Kidney (tissue), 14 donors: ENCODE measurements around the gene TGFBR3. TPM values are rescaled to one million over a fixed set of nuclear protein-coding genes. Genes with fewer than 3 reads are reported as not detected.

Source experiments
- DNase-seq, 5 donors: peaks; one replicate each; pipeline ENCODE4 v3.0.0-alpha.2; 2013 to 2020
- FAIRE-seq: peaks from 2 replicates; lab custom pipeline; 2012; peaks lifted over from hg19 to GRCh38; lab: Jason Lieb, UNC
- H3K27ac ChIP-seq, 2 donors: one replicate each; pipeline ENCODE4 v1.7.0; 2013; ENCODE audit warnings: low read depth in 2 of 2, low read length in 2 of 2, inconsistent platforms in 1 of 2
- H3K27me3 ChIP-seq: one replicate; pipeline ENCODE4 v1.7.1; 2013; ENCODE audit warnings: low read length, inconsistent platforms; ENCODE audit not compliant: control insufficient read depth, insufficient read depth
- H3K36me3 ChIP-seq, 3 donors: one replicate each; pipeline versions ENCODE4 v1.7.0 to v1.7.1; 2013; ENCODE audit warnings: low read length in 3 of 3, control low read depth in 1 of 3, inconsistent platforms in 1 of 3; ENCODE audit not compliant: insufficient read depth in 3 of 3, control insufficient read depth in 2 of 3
- H3K4me1 ChIP-seq, 3 donors: one replicate each; pipeline versions ENCODE4 v1.7.0 to v1.7.1; 2013; ENCODE audit warnings: low read length in 3 of 3, inconsistent platforms in 1 of 3, low read depth in 1 of 3; ENCODE audit not compliant: control insufficient read depth in 2 of 3, insufficient read depth in 2 of 3
- H3K4me3 ChIP-seq, 3 donors: one replicate each; pipeline versions ENCODE4 v1.7.0 to v1.8.1; 2013; ENCODE audit warnings: low read length in 3 of 3, control low read depth in 1 of 3, inconsistent platforms in 1 of 3
- H3K9ac ChIP-seq, 3 donors: one replicate each; pipeline versions ENCODE4 v1.7.0 to v1.7.1; 2013; ENCODE audit warnings: low read length in 3 of 3, control low read depth in 1 of 3, inconsistent platforms in 1 of 3
- H3K9me3 ChIP-seq, 3 donors: one replicate each; pipeline versions ENCODE4 v1.7.0 to v1.7.1; 2013; ENCODE audit warnings: low read length in 3 of 3, control low read depth in 1 of 3, inconsistent platforms in 1 of 3; ENCODE audit not compliant: control insufficient read depth in 2 of 3, insufficient read depth in 1 of 3
- CTCF ChIP-seq: IDR thresholded peaks from 3 replicates; pipeline ENCODE4 v1.5.1; 2012; ENCODE audit warnings: mild to moderate bottlenecking, moderate library complexity, borderline replicate concordance; ENCODE audit not compliant: insufficient read depth; ENCODE audit errors: extremely low read depth
- intact Hi-C: fragments of 100-400 bp; cut with DNase I; formaldehyde crosslinking; loops from one replicate; pipeline ENCODE4 v1.11.1; 2022
- polyA plus RNA-seq: library from polyadenylated mRNA; stranded (reverse); fragments of 350-450 nt; fragmentation: Illumina TruSeq; extraction: RNeasy Lipid Tissue Mini Kit (QIAGEN cat#74804); gene quantifications from one replicate; pipeline ENCODE4 v1.2.3, GENCODE V29; 2014; ENCODE audit warnings: low read depth, low replicate concordance; ENCODE audit not compliant: insufficient read depth
- total RNA-seq: library from RNA; stranded (reverse); fragmentation: NEBNext Ultra II Directional; extraction: Animal tissue kit (Norgen Biotek cat#: 25700); gene quantifications from one replicate; pipeline ENCODE4 v1.2.1, GENCODE V29; 2021
- donor health status: control.
- donor health status: control.
- donor health status: control.
- donor health status: control.
- donor health status: control.
- donor health status: DM: yes; HTN: yes; CAD: no.
- donor health status: Normal renal cell carcinoma (clear cell type).

TGFBR3 gene
- total and polyA plus RNA-seq, 2 donors from 2014 or later: 15.8 to 57.9 TPM

DNA sequence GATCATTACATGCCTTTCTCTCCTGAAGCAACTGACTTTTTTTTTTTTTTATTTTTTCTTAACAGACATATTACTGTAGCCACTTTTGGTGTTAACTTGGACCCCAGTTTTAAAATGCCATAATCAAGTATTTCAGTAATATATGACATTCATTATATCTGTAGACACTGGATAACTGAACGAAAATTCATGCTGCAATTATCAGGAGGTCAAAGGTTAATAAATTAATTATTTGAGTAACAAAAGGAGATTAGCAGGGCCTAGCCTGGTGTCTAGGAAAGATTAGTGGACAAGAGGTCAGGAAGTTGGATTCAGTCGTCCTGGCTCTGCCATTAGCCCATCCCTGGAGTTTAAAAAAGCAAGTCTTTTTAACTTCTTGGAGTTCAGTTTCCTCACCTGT lies 168.1 kb downstream of the TGFBR3 start:
- no peak for FAIRE-seq
- Histone ChIP-seq H3K9me3 (no peaks in the 10 kb centered on the region), H3K36me3 (peaks cover 0 to 30% (median 23%) of the 10 kb centered on the region in 3 donors)

DNA sequence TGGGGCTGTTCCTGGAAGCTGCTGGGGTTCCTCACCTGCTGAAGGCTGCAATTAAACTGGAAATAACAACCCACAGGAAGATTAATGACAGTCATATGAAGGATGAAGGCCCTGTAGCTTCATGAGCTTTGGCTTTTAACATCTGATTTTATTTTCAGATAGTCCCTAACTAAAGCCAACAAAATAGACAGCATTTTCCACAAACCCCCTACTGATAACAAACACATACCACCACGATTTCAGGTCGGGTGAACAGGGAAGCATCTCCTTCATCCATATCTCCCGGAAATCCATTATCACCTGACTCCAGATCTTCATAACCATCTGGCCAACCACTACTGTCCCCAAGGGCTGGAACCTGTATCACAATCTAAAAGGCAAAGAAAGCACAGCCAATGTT lies 169.6 kb downstream of the TGFBR3 start:
- no peak for TF ChIP-seq CTCF
- no peak for FAIRE-seq
- no peaks in the 10 kb centered on the region for H3K9me3 ChIP-seq
- no peak overlapping the region for H3K4me3 ChIP-seq
- no peak overlapping the region for H3K27ac ChIP-seq
- peaks cover 0 to 40% (median 23%) of the 10 kb centered on the region in 3 donors for H3K36me3 ChIP-seq
- peaks cover 2 to 4% (median 3%) of the 10 kb centered on the region in 3 donors for H3K4me1 ChIP-seq
- H3K9ac ChIP-seq: no peak overlapping the region
- H3K27me3 ChIP-seq: no peaks in the 10 kb centered on the region
- intact Hi-C loops: no loop called here
- no peak for DNase-seq

More for the DNA sequence above, 168.1 kb downstream of the TGFBR3 start:
- no peak overlapping the region for H3K27ac ChIP-seq
- H3K4me3 ChIP-seq: no peak overlapping the region
- H3K27me3 ChIP-seq: no peaks in the 10 kb centered on the region
- TF ChIP-seq CTCF: no peak
- peaks cover 0 to 4% (median 3%) of the 10 kb centered on the region in 3 donors for H3K4me1 ChIP-seq
- DNase-seq: no peak
- H3K9ac ChIP-seq: no peak overlapping the region
- intact Hi-C loops: no loop called here

- no peak overlapping the region for H3K27ac ChIP-seq
- no peak for TF ChIP-seq CTCF
- H3K4me3 ChIP-seq: no peak overlapping the region
- FAIRE-seq (no peak), DNase-seq (no peak)
- H3K9me3 ChIP-seq: no peaks in the 10 kb centered on the region
- H3K36me3 ChIP-seq: peaks cover 0 to 41% (median 23%) of the 10 kb centered on the region in 3 donors
- H3K27me3 ChIP-seq: no peaks in the 10 kb centered on the region
- H3K4me1 ChIP-seq: peaks cover 2 to 4% (median 3%) of the 10 kb centered on the region in 3 donors
- no peak overlapping the region for H3K9ac ChIP-seq
- intact Hi-C loops: no loop called here
Measured at GRCh38 chr1:91715416-91716000, 170.4 kb downstream of the TGFBR3 start.
